COLO668 (cell line): Measurements from ENCODE around the gene GGACT.
A peak's percentile ranks its signal among the peaks of the same experiment; 100 is the strongest.
"Not testable (repeated sequence)": the region's sequence is repeated elsewhere in the genome, so short reads cannot be mapped to it uniquely, and the experiment has no call there.

Experiments
- DNase-seq: peaks from one replicate; lab custom pipeline; 2025; ENCODE audit not compliant: unreplicated experiment; lab: John Stamatoyannopoulos, UW

The GGACT gene

DNA sequence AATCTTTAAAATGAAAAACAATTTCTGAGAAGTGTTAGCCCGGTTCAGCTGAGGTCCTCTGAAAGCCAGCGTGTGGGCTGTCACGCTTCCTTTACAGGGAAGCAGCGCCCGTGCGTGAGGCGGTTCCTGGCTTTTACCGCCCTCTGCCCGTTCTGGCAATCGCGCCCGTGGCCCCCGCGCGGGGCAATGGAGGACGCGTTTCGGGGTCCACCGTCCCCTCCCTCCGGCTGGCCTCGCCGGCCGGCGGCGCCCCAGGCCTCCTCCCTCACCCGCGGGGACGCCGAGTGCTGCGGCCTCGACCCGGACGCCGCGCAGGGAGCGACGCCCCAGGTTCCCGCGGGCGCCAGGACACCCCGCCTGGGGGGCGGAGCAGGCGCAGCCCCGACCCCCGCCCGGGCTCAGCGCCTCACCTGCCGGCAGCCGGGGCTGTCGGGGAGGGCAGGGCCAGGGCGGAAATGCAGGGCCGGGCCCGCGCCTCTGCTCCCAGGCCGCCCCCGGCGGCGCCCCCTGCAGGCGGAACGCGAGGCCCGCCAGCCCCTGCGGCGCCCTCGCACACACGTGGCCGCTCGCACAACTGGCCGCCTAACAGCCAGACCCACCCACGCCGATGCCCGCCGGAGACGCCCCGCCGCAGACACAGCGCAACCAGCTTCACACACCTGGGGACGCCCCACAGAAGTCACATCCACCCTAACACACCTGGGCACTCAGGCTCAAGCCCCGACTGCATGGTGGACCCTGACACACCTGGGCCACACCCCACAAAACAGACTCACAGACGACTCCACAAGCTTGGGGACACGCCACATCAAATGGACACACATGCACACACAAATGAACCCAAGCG lies at the start of gene GGACT:
TSS of gene GGACT (minus strand) at position 459 of the 847 bp plus-strand sequence. CDS start 56,198 bp downstream, outside the sequence.
- DNase-seq: peak; percentile 98

DNA sequence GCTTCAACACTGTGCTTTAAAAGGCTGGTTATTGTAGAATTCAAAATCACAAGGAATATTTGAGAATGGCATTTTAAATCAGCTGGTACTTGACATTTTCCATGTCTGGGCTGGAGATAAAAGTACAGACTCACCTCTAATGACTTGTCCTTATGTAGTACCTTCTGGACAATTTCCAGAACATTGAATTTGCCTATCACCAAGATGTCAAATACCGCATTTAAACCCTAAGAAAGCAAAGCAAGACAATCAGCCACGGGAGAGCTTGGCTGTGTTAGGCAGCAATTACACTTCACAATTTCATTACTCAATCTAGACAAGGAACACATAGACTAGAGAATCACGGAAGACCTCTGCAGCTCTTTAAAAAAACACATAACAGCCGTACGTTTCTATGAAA lies 49.2 kb upstream of the GGACT start:
- DNase-seq: no peak

DNA sequence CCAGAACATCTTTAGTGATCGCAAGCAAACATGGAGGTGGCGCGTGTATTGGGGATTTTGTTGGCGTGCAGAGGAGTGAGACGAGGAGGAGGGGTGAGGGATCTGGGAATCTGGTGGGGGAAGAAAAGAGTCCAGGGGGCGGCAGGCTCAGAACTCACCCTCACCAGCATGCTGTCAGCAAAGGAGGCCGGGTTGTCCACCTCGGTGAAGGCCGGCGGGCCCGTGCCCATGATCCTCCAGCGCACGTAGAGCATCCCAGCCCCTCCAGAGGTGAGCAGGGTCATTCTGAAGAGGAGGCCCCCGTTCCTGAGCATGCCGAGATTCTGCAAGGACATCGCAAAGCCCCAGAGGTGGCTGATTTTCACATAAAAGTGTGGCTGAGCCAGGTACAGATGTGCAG lies 48.8 kb upstream of the GGACT start:
- DNase-seq: no peak

DNA sequence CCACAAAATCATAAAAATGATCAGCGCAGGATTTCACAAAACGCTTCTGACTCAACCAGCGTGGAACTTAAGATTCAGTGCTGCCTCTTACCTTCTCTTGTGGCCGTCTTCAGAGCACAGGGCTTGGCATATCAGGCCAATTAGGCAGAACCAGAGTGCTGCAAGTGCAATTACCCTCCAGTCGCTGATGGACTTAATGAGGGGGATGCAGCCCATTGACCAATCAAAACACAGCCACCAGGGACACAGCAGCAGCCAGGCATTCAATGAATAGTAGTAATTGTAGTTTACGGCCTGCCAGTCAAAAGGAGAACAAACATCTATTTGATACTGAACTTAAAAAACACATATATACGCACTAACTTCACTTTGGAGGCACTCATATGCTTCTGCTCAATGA lies 47.9 kb upstream of the GGACT start:
- DNase-seq: no peak

DNA sequence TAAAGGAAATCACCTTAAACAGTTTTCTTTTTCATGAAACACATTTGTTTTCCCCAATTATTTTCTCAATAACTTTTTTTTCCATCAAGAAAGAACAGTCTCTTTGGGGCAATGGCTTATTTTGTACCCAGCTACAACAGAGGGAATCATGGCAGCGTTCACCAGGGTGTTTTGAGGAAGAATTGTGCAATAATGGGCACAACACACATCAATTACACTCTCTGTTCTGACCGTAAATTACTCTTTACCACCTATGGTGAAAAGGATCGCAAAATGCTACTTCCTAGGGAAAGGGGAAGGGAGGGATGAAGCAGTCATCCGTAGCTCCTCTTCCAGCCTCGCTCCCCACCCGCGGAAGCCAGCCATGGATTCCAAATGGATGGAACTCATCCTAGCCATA lies 47.4 kb upstream of the GGACT start:
- no peak for DNase-seq

DNA sequence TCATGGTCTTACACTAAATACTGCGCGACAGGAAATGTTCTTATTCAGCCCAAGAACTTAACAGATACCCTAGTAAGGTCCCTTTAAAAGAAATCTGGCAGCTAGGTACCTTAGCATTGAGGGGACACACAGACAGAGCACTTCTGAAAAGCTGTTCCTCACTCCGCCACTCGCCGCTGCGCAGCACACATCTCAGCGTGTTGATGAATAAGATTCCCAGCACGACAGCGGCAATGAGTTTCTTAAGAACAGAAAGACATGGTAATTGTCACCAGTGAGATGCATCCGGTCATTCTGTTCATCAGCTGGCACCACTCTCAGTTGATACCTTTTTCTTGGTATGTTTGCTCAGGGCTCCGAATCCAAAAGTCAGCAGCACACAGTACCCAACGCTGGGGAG lies 46.1 kb upstream of the GGACT start:
- DNase-seq: no peak

DNA sequence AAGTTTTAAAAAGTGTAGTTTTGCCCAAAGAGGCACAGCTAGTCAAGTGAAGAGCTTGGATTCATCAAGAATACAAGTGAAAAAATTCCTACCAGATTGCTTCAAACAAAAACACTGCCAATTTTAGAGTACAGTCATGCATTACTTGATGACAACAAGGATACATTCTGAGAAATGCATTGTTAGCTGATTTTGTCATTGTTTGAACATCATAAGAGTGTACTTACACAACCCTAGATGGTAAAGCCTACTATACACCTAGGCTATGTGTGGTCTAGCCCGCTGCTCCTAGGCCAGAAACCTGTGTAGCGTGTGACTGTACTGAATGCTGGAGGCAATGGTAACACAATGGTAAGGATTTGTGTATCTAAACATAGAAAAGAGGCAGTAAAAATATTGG lies 44.9 kb upstream of the GGACT start:
- no peak for DNase-seq

DNA sequence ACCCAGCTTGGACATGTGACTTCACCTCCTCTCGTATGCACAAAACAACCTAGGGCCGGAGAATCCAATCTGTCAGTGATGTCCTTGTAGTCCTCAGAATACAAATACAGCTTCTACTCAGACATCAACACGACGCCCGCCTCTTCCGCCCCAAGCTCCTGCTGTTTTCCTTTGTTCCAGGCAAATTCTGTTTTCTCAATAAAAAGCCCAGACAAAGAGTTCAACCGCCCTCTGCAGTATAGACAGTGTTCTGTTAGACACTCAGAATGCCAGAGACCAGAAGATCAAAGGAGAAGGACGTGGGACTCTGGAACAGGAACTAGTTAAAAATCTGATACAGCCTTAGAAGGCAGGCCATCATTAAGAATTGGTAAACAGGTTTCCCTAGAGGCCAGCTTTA lies 42.0 kb upstream of the GGACT start:
- no peak for DNase-seq

DNA sequence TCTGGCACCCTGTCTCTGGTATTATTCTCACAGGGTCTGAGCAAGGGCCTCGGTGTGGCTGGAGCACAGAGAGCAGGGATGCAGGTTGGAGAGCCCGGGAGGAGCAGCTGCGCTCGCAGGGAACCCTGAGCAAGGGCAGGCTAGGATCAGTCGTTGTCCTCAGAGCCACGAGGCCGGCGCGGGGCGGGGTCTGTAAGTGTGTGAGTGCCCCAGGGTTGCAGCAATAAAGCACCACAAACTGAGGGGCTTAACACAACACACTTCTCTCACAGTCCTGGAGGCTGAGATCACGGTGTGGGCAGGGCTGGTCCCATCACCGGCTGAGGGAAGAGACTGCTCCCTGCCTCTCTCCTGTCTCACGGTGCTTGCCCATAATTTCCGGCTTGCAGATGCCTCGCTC lies 38.5 kb upstream of the GGACT start:
- DNase-seq: no peak

DNA sequence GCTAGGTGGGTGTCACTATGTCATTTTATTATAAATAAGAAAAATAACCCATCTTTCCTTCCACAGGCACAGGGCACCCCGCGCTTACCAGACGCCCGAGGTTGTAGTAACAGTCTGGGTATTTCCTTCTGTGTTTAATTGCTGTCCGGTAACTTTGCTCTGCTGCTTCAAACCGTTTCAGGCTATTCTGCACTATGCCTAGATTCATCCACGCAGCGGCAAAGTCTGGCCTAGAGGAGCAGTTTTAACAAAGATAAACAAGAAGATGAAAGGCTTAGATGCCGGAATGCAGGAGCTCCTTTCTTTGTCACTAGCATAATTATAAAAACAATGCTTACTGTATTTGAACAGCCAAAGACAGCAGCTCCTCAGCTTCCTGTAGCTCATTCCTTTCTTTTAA lies 36.9 kb upstream of the GGACT start:
- DNase-seq: no peak

DNA sequence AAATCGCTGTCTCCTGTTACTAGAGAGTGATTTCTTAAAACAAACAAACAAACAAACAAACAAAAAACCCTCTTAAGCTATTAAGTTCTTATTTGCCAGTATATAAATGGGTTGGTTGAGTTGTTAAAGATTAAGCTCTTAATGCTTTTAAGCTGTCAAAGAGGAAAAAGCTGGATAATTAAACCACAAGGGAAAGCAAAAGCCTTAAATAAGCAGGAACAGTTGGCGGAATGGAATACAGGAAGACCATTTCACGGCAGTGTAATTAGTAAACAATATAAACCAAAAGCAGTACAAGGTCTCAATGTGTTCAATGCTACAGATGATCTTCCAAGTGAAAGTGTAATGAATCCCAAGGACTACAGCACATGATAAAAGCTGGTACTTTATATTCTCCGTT lies 32.2 kb upstream of the GGACT start:
- DNase-seq: no peak

DNA sequence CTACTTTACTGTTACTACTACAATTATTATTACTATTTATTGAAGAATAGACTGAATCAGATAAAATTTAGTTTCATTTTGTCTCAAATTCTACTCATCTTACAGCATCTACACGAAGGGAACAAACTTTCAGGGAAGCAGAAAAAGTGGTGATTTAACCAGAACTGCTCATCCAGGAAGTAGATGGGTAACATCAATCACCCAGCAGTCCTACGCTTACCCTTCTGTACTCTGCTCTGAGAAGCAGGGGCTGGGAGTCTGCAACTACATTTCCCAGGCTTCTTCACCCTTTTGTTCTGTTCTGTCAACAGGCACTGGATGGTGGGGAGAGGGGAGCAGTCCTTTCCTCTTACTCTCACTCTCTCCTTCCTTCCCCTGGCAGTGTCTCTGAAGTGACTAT lies 31.4 kb upstream of the GGACT start:
- no peak for DNase-seq

DNA sequence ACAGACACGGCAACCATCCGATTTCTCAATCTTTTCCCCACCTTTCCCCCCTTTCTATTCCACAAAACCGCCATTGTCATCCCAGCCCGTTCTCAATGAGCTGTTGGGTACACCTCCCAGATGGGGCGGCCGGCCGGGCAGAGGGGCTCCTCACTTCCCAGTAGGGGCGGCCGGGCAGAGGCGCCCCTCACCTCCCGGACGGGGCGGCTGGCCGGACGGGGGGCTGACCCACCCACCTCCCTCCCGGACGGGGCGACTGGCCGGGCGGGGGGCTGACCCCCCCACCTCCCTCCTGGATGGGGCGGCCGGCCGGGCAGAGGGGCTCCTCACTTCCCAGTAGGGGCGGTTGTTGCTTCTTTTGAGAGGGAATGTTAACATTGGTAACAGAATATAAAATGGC lies 30.3 kb upstream of the GGACT start:
- not testable (repeated sequence) for DNase-seq

DNA sequence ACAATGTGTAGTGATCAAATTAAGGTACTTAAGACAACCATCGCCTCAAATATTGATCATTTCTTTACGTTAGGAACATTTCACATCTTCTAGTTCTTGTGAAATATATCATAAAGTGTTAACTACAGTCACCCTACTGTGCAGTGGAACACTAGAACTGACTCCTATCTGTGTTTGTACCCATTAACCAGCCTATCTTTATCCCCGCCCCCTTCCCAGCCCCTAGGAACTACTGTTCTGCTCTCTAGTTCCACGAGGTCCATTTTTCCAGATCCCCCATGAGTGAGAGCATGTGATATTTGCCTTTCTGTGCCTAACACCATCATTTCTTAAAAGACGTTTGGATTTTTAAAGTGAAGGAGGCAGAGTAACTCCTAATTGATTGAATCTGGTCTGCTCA lies 24.4 kb upstream of the GGACT start:
- no peak for DNase-seq

DNA sequence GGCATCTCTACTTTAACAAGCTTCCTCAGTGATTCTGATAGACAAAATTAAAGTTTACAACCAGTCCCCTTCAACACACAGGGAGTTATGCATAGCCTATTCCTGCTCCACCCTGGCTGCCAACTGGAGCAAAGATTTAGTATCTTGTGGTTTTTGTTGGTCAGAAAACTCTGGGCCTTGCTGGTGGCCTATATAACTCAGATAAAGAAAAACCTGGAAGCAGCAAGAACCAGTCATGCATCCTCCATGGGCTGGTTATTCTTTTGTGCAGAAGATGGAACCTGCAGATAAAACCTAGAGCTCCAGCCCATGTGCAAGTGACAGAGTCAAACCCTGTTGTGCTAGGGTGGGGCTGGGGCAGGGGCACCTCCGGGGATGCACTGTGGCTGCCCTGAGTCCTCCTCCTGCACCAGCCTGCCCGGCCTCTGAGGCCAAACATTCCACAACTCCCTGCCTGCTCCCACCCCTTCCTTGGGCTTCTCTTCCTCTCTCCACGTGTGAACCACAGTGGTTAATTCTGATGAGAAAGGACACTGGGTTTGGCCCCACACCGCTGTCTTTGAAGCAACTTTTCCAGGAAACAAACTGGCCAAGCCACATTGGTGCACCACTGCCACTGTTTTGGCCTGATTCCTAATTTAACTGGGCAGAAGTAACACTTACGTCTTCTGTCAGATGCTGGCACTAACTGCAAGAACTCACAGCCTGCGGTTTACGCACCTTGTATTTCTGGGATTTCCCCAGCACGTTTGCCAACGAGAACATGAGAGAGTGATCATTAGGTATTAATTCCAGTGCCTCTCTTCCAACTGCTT lies 23.3 kb upstream of the GGACT start:
- no peak for DNase-seq

DNA sequence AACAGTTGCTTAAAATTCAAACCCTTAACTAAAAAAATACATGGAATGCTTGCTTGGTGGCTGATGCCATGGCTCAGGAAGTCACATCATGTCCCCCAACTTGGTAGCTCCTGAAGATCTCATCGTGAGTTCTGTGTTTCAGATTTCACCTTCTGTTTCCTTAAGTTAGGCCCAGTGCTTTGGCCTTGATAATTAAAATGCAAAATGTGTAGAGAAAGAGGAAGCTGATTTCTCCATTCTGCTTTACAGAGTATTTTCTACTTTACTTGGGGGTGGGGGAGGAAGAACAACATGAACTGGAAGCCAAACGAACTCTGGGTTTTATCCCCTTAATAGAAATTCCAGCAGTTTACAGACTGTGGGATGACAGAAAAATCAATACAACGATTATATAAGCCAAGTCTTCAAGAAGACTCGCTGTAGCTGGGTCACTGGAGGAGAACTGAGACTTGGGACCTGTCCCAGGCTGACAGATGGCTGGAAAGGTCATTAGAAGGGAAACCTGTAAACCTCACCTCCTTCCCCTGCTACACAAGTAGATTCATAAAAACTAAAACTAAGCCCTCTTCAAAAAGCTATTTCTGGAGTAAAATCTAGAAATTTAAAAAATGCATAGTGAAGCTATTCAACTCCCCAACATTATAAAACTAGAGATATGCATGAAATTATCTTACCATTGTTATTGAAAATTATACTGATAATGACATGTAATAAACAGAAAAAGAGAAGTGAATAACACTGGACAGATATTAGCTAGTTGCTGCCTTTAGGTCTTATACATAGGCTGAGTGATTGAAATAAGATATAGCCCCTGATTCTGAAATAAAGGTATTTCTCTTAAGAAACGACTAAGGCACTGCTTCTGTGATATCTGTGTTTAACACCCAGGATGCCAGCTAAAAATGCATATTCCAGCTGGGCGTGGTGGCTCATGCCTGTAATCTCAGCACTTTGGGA lies 22.1 kb upstream of the GGACT start:
- no peak for DNase-seq

DNA sequence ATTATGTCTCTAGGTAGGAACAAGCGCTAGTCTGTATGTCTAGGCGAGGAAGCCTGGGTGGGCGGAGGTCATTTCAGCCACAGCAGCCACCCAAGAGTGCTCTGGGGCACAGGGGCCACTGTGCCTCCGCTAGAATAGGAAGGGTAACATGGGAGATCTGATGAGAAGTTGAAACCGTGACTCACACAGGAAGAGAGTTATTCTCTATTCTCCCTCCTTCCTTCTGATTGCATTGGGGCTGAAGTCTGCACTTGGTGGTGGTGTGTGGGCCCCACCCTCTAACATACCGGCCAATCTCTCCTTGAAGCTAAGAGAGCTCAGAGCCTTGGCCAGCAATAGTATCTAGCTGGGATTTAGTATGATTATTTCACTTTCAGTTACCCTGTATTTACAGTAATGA lies 20.3 kb upstream of the GGACT start:
- no peak for DNase-seq

DNA sequence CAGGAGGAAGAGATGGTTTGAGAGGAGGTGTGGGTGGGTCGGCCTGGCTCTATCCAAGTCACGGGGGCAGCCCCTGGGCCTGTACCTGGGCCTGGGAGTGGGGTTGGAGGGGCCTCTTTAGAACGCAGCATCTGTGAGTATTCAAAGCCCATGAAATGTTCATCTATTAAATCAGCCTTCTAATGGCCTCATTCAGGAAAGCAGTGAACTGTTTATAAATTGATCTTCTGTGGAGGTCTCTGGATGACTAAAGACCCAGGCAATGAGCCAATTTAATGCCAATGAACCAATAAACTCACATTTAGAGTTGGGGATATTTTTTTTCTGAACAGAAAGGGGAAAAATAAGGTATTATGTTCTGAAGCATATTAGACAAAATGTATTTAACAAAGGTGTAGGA lies 19.9 kb upstream of the GGACT start:
- no peak for DNase-seq

DNA sequence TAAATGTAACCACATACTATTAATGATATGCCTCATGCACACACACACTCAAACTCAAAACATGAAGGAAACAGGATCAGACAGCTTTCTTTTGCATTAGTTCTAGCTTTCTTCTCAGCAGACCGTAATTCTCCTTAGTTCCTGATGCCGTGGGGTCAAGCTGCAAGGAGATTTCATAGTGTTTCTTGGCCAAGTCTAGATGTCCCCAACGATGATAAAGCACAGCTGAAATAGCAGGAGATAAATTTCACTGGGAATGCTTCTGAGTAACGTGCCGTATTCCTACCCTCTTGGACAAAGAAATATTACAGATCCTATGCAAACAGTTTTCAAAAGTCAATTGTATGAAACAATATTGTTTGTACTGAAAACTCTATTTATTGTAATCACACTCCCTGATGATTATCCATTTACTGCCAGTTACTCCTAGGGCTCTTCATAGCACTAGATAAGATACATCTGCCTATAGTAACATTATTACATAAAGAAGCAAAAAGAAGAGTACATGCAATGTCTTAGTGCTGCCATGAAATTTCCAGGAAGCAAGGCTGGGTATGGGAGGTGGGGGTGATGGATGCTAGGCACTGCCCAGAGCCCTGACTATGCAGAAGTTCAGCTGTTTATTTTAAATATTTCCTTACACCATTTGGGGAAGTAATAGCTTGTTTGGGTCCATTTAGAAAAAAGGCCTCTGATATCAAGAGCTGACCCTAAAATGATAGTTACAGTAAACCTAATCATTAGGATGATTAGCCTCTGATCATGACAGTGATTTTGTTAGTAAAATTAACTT lies 16.5 kb upstream of the GGACT start:
- DNase-seq: no peak

DNA sequence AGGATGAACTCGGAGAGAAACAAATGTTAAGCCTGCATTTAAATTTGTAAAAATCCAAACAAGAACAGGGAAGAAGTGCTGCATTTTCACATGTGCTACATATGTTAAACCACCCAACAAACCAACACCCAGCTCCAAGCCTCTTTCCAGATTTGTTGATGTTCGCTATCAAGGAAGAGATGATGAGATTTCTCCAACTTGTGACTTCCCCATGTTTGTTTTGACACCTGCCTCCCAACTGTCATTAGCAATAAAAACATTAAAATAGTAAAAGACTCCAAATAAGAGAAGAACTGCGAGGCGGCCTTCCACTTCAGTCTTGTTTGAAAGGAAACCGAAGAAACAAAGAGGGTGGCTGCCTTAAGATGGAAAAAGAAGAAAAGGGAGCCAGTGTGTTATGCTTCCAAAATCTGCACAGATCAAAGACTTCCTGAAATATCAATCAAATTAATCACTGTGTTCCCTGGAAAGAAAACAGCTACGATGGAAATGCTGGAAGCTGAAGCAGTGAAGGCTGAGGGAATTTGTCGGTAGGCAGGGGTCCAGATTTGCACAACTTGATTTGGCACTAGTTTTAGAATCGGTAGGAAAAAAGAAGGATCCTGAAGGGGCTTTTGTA lies 14.0 kb upstream of the GGACT start:
- DNase-seq: no peak
